Fibroblast of skin of back (primary cell): ENCODE data around the gene SCRN1.
"Not testable (repeated sequence)": the region's sequence is repeated elsewhere in the genome, so short reads cannot be mapped to it uniquely, and the experiment has no call there.

Experiments
- DNase-seq: peaks from one replicate; pipeline ENCODE4 v3.0.0-alpha.2; 2013

Gene SCRN1

GRCh38 chr7:29926216-29926615 lies 63.4 kb downstream of the SCRN1 start:
- DNase-seq, result no peak

- no peak for DNase-seq
These were observed 64.9 kb downstream of the SCRN1 start for GRCh38 chr7:29924684-29925083.

GRCh38 chr7:29924006-29924405 lies 65.6 kb downstream of the SCRN1 start:
- DNase-seq, result no peak

- no peak for DNase-seq
These were observed 66.5 kb downstream of the SCRN1 start for GRCh38 chr7:29922921-29923700.

GRCh38 chr7:29921404-29922010 lies 68.1 kb downstream of the SCRN1 start:
- DNase-seq, result peak; percentile 61

GRCh38 chr7:29920491-29920890 lies 69.1 kb downstream of the SCRN1 start:
- no peak for DNase-seq

- DNase-seq, result no peak
These were observed 69.8 kb downstream of the SCRN1 start for GRCh38 chr7:29919790-29920189.

- DNase-seq, result no peak
These were observed 70.8 kb downstream of the SCRN1 start for GRCh38 chr7:29918850-29919249.

GRCh38 chr7:29917641-29918040 lies 72.0 kb downstream of the SCRN1 start:
- DNase-seq, result no peak

GRCh38 chr7:29915481-29916215 lies 74.0 kb downstream of the SCRN1 start:
- no peak for DNase-seq

- DNase-seq, result no peak
These were observed 75.4 kb downstream of the SCRN1 start for GRCh38 chr7:29914180-29914579.

GRCh38 chr7:29906200-29907022 lies 83.2 kb downstream of the SCRN1 start:
- DNase-seq, result no peak

GRCh38 chr7:29900745-29901144 lies 88.9 kb downstream of the SCRN1 start:
- no peak for DNase-seq

GRCh38 chr7:29898301-29898700 lies 91.3 kb downstream of the SCRN1 start:
- DNase-seq, result no peak

- DNase-seq, result peak; percentile 9
These were observed 92.8 kb downstream of the SCRN1 start for GRCh38 chr7:29896685-29897411.

GRCh38 chr7:29895559-29895958 lies 94.0 kb downstream of the SCRN1 start:
- DNase-seq, result no peak

- DNase-seq, result no peak
These were observed 95.3 kb downstream of the SCRN1 start for GRCh38 chr7:29894256-29894655.

GRCh38 chr7:29893351-29893965 lies 96.1 kb downstream of the SCRN1 start:
- no peak for DNase-seq

GRCh38 chr7:29892231-29892630 lies 97.4 kb downstream of the SCRN1 start:
- DNase-seq, result no peak

GRCh38 chr7:29891766-29892165 lies 97.8 kb downstream of the SCRN1 start:
- DNase-seq, result no peak

- DNase-seq, result not testable (repeated sequence)
These were observed 98.8 kb downstream of the SCRN1 start for GRCh38 chr7:29890786-29891185.

- DNase-seq, result no peak
These were observed 99.3 kb downstream of the SCRN1 start for GRCh38 chr7:29890251-29890650.
